H9 (cell line): ENCODE results near the gene ZBTB38. TPM values are rescaled to one million over a fixed set of nuclear protein-coding genes. Genes with fewer than 3 reads are reported as not detected.

ENCODE experiments used
- DNase-seq: peaks from one replicate; pipeline ENCODE4 v3.0.0-alpha.2; 2017
- H2AFZ ChIP-seq: one replicate; pipeline ENCODE4 v1.6.1; 2013; ENCODE audit warnings: mild to moderate bottlenecking, low read length, control low read depth, moderate library complexity
- H2AK5ac ChIP-seq: 2 replicates; pipeline ENCODE4 v1.6.1; 2013; ENCODE audit warnings: low read length, control low read depth, mixed read lengths; ENCODE audit not compliant: insufficient read length
- H2BK120ac ChIP-seq: one replicate; pipeline ENCODE4 v1.6.1; 2013; ENCODE audit warnings: low read depth, mild to moderate bottlenecking, low read length, control low read depth, inconsistent platforms; ENCODE audit not compliant: poor library complexity, severe bottlenecking
- H2BK12ac ChIP-seq: 2 replicates; pipeline ENCODE4 v1.6.1; 2013; ENCODE audit warnings: low read length, control low read depth, mixed read lengths, low read depth; ENCODE audit not compliant: insufficient read length
- H2BK15ac ChIP-seq: 2 replicates; pipeline ENCODE4 v1.6.1; 2013; ENCODE audit warnings: low read depth, low read length, control low read depth
- H2BK20ac ChIP-seq: one replicate; pipeline ENCODE4 v1.6.1; 2013; ENCODE audit warnings: low read depth, mild to moderate bottlenecking, low read length, control low read depth, inconsistent platforms; ENCODE audit not compliant: poor library complexity, severe bottlenecking
- H2BK5ac ChIP-seq: 2 replicates; pipeline ENCODE4 v1.6.1; 2013; ENCODE audit warnings: low read length, control low read depth, mixed read lengths; ENCODE audit not compliant: insufficient read length
- H3K14ac ChIP-seq: 2 replicates; pipeline ENCODE4 v1.6.1; 2013; ENCODE audit warnings: low read length, control low read depth; ENCODE audit not compliant: insufficient read depth
- H3K18ac ChIP-seq: 2 replicates; pipeline ENCODE4 v1.6.1; 2013; ENCODE audit warnings: low read depth, mild to moderate bottlenecking, mixed read lengths, low read length, control low read depth; ENCODE audit not compliant: insufficient read length
- H3K23ac ChIP-seq: 2 replicates; pipeline ENCODE4 v1.6.1; 2013; ENCODE audit warnings: low read length, control low read depth, mixed read lengths, low read depth; ENCODE audit not compliant: insufficient read length
- H3K23me2 ChIP-seq: 2 replicates; pipeline ENCODE4 v1.6.1; 2013; ENCODE audit warnings: low read depth, mild to moderate bottlenecking, mixed read lengths, low read length, control low read depth; ENCODE audit not compliant: insufficient read length, poor library complexity, severe bottlenecking
- H3K27ac ChIP-seq: 2 replicates; pipeline ENCODE4 v1.5.1; 2013; ENCODE audit warnings: low read length, control low read depth, mixed read lengths, low read depth; ENCODE audit not compliant: insufficient read length
- H3K27me3 ChIP-seq: 2 replicates; pipeline ENCODE4 v1.6.1; 2013; ENCODE audit warnings: low read length, control low read depth, inconsistent platforms; ENCODE audit not compliant: insufficient read depth
- H3K4ac ChIP-seq: 2 replicates; pipeline ENCODE4 v1.6.1; 2013; ENCODE audit warnings: low read depth, mild to moderate bottlenecking, control low read depth, inconsistent platforms, low read length, moderate library complexity
- H3K4me1 ChIP-seq: 2 replicates; pipeline ENCODE4 v1.6.1; 2013; ENCODE audit warnings: low read length, control low read depth, inconsistent platforms; ENCODE audit not compliant: insufficient read depth
- H3K4me2 ChIP-seq: 2 replicates; pipeline ENCODE4 v1.6.1; 2013; ENCODE audit warnings: low read length, control low read depth, mixed read lengths; ENCODE audit not compliant: insufficient read length, insufficient read depth
- H3K56ac ChIP-seq: 2 replicates; pipeline ENCODE4 v1.6.1; 2013; ENCODE audit warnings: low read depth, mild to moderate bottlenecking, mixed read lengths, low read length, control low read depth; ENCODE audit not compliant: insufficient read length
- H3K79me1 ChIP-seq: 2 replicates; pipeline ENCODE4 v1.6.1; 2013; ENCODE audit warnings: low read depth, mild to moderate bottlenecking, moderate library complexity, low read length, control low read depth, inconsistent platforms; ENCODE audit not compliant: insufficient read depth, poor library complexity, severe bottlenecking
- H3K79me2 ChIP-seq: 2 replicates; pipeline ENCODE4 v1.6.1; 2013; ENCODE audit warnings: low read length, control low read depth, inconsistent platforms; ENCODE audit not compliant: insufficient read depth
- H3K9ac ChIP-seq: 2 replicates; pipeline ENCODE4 v1.6.1; 2013; ENCODE audit warnings: low read length, control low read depth, mixed read lengths; ENCODE audit not compliant: insufficient read length; ENCODE audit errors: extremely low read depth
- H3K9me3 ChIP-seq: one replicate; pipeline ENCODE4 v1.6.1; 2013; ENCODE audit warnings: low read depth, low read length, inconsistent platforms; ENCODE audit not compliant: control insufficient read depth
- H3T11ph ChIP-seq: one replicate; pipeline ENCODE4 v1.6.1; 2013; ENCODE audit warnings: mild to moderate bottlenecking, low read length, control low read depth, inconsistent platforms
- H4K20me1 ChIP-seq: one replicate; pipeline ENCODE4 v1.6.1; 2013; ENCODE audit not compliant: control insufficient read depth, insufficient read length, insufficient read depth
- H4K5ac ChIP-seq: 2 replicates; pipeline ENCODE4 v1.6.1; 2013; ENCODE audit warnings: low read depth, mild to moderate bottlenecking, mixed read lengths, low read length, control low read depth; ENCODE audit not compliant: insufficient read length
- H4K8ac ChIP-seq: replicated peaks from 2 replicates; pipeline ENCODE4 v1.6.1; 2013; ENCODE audit warnings: low read length, control low read depth, mixed read lengths, low read depth; ENCODE audit not compliant: insufficient read length
- H4K91ac ChIP-seq: 2 replicates; pipeline ENCODE4 v1.6.1; 2013; ENCODE audit warnings: low read depth, mild to moderate bottlenecking, moderate library complexity, mixed read lengths, low read length, control low read depth; ENCODE audit not compliant: insufficient read length
- H3K27ac Mint-ChIP-seq, 3 experiments: 2 replicates in 2 of 3; 3 replicates in 1 of 3; pipeline ENCODE4 v1.8.0; 2020 to 2021; ENCODE audit warnings: mixed read lengths in 3 of 3, mild to moderate bottlenecking in 1 of 3, moderate library complexity in 1 of 3
- H3K27me3 Mint-ChIP-seq: 2 replicates; pipeline ENCODE4 v1.8.0; 2021; ENCODE audit warnings: low read depth, mild to moderate bottlenecking, moderate library complexity, mixed read lengths
- H3K36me3 Mint-ChIP-seq, 3 experiments: 2 replicates in 2 of 3; 3 replicates in 1 of 3; pipeline ENCODE4 v1.8.0; 2020 to 2021; ENCODE audit warnings: low read depth in 3 of 3, mixed read lengths in 3 of 3; ENCODE audit not compliant: insufficient read depth in 1 of 3
- H3K4me1 Mint-ChIP-seq, 2 experiments: 2 replicates each; pipeline ENCODE4 v1.8.0; 2020; ENCODE audit warnings: mixed read lengths in 2 of 2
- H3K4me3 Mint-ChIP-seq, 2 experiments: 2 replicates in 1 of 2; 3 replicates in 1 of 2; pipeline ENCODE4 v1.8.0; 2020 to 2021; ENCODE audit warnings: mild to moderate bottlenecking in 2 of 2, mixed read lengths in 2 of 2, moderate library complexity in 1 of 2
- H3K9me3 Mint-ChIP-seq, 2 experiments: 2 replicates in 1 of 2; 3 replicates in 1 of 2; pipeline ENCODE4 v1.8.0; 2020; ENCODE audit warnings: mild to moderate bottlenecking in 2 of 2, mixed read lengths in 2 of 2, moderate library complexity in 1 of 2
- WGBS: extraction: QIAGEN DNeasy Blood & Tissue Kit; methylation state at CpG from one replicate; pipeline ENCODE4 v1.1.7; 2013; ENCODE audit warnings: missing lambda C conversion rate, low lambda C conversion rate, mixed read lengths; ENCODE audit not compliant: insufficient read length; ENCODE audit errors: extremely low coverage; 5-methylcytosine and 5-hydroxymethylcytosine counted together
- total RNA-seq: library from RNA; stranded (reverse); gene quantifications from 2 replicates; pipeline ENCODE4 v1.2.1, GENCODE V29; 2021
- TF ChIP-seq, protein P1 (sequence below): fragments of 200-600 bp; sonication (generic); conservative IDR thresholded peaks from 3 replicates; pipeline ENCODE4 v1.8.0; 2021; ENCODE audit warnings: antibody characterized with exemption, mild to moderate bottlenecking

Gene ZBTB38
- total RNA-seq, 1 experiment from 2014 or later = 14.6 TPM

DNA sequence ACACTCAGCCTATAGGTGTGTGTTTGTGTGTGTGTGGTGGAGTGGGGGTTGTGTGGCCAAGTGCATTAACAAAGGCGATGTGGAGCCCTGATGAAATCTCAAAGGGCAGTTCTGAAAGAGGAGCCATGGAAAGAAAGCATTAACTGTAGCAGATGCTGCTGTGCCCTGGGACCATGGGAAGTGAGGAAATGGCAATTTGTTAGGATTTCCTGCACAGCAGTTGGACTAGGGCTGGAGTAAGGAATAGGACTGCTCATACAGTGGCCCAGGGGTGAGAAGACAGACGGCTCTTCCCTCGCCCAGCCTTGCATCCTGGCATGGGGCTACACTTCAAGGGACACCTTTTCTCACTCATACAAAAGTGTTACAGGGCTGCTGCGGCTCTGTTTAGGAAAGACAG, 12.3 kb upstream of the ZBTB38 start:
- H4K91ac ChIP-seq = no peak overlapping the region

More for the DNA sequence above, 12.3 kb upstream of the ZBTB38 start:
- Histone ChIP-seq H3K79me1 (no peaks in the 10 kb centered on the region), H4K8ac (no peak overlapping the region), H4K20me1 (no peaks in the 10 kb centered on the region), H3K9me3 (no peaks in the 10 kb centered on the region), H3K56ac (no peak overlapping the region), H2BK120ac (no peak overlapping the region), H3K18ac (no peak overlapping the region), H2BK15ac (no peak overlapping the region), H3K4ac (no peak overlapping the region), H2AFZ (no peak overlapping the region), H3K23ac (no peak overlapping the region), H2AK5ac (no peak overlapping the region), H2BK5ac (no peak overlapping the region), H3T11ph (no peak overlapping the region), H3K79me2 (no peaks in the 10 kb centered on the region), H3K23me2 (no peaks in the 10 kb centered on the region), H3K27me3 (no peaks in the 10 kb centered on the region), H2BK12ac (no peak overlapping the region), H4K5ac (no peak overlapping the region), H3K27ac (no peak overlapping the region), H2BK20ac (no peak overlapping the region), H3K4me1 (no peaks in the 10 kb centered on the region), H3K14ac (no peak overlapping the region), H3K4me2 (no peak overlapping the region), H3K9ac (no peak overlapping the region)
- H3K4me1 Mint-ChIP-seq = peaks cover 7 to 12% of the 10 kb centered on the region in 2 experiments
- no peaks in the 10 kb centered on the region for H3K36me3 Mint-ChIP-seq
- WGBS = no CpG with 5 or more reads among the region's 4 CpGs
- H3K4me3 Mint-ChIP-seq = no peak overlapping the region
- TF ChIP-seq, protein P1, sequence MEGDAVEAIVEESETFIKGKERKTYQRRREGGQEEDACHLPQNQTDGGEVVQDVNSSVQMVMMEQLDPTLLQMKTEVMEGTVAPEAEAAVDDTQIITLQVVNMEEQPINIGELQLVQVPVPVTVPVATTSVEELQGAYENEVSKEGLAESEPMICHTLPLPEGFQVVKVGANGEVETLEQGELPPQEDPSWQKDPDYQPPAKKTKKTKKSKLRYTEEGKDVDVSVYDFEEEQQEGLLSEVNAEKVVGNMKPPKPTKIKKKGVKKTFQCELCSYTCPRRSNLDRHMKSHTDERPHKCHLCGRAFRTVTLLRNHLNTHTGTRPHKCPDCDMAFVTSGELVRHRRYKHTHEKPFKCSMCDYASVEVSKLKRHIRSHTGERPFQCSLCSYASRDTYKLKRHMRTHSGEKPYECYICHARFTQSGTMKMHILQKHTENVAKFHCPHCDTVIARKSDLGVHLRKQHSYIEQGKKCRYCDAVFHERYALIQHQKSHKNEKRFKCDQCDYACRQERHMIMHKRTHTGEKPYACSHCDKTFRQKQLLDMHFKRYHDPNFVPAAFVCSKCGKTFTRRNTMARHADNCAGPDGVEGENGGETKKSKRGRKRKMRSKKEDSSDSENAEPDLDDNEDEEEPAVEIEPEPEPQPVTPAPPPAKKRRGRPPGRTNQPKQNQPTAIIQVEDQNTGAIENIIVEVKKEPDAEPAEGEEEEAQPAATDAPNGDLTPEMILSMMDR = no peak
- DNase-seq = no peak
- no peak overlapping the region; a peak in 1 of 7 replicates for H3K27ac Mint-ChIP-seq
- H3K9me3 Mint-ChIP-seq = no peaks in the 10 kb centered on the region
- H3K27me3 Mint-ChIP-seq = no peaks in the 10 kb centered on the region; the same call in 1 of the 2 replicates
